Activated T-helper 2 cell treated with anti-CD3 and anti-CD28 coated beads, Interferon-gamma antibody, Interleukin-2, Interleukin-4, amounts not matched to agents 10 μg/mL and 5 μg/mL and 100 μg/mL, durations not matched to agents 14 hours and 24 hours and 36 hours (primary cell): ENCODE data around the gene MYCL. TPM values are rescaled to one million over a fixed set of nuclear protein-coding genes. Genes with fewer than 3 reads are reported as not detected.

Experiments used
- DNase-seq: peaks from one replicate; pipeline ENCODE4 v3.0.0; 2021; ENCODE audit warnings: low spot score
- H3K27ac Mint-ChIP-seq: one replicate; pipeline ENCODE4 v1.8.0; 2021; ENCODE audit warnings: mixed read lengths
- H3K27me3 Mint-ChIP-seq: one replicate; pipeline ENCODE4 v1.8.0; 2021; ENCODE audit warnings: low read depth, mixed read lengths
- H3K36me3 Mint-ChIP-seq: one replicate; pipeline ENCODE4 v1.8.0; 2021; ENCODE audit warnings: low read depth, mixed read lengths
- H3K4me1 Mint-ChIP-seq: one replicate; pipeline ENCODE4 v1.8.0; 2021; ENCODE audit warnings: low read depth, mixed read lengths
- H3K4me3 Mint-ChIP-seq: one replicate; pipeline ENCODE4 v1.8.0; 2021; ENCODE audit warnings: low read depth, mild to moderate bottlenecking, moderate library complexity, mixed read lengths
- H3K9me3 Mint-ChIP-seq: one replicate; pipeline ENCODE4 v1.8.0; 2021; ENCODE audit warnings: mixed read lengths
- intact Hi-C: fragments of 100-400 bp; cut with micrococcal nuclease; formaldehyde crosslinking; loops from one replicate; pipeline ENCODE4 v1.15.1; 2023
- total RNA-seq: library from RNA; stranded (reverse); gene quantifications from 2 replicates; pipeline ENCODE4 v1.2.3, GENCODE V29; 2022

Gene MYCL
- 0.50 and 0.57 TPM in 2 replicates for total RNA-seq

- intact Hi-C loops, result loop anchor here (1.0 to 5.0 kb wide), 4 partner anchors 19 to 86 kb away; partner anchors contain the start of genes MFSD2A and TRIT1
- H3K4me1 Mint-ChIP-seq, result peaks cover 6% of the 10 kb centered on the region
- no peaks in the 10 kb centered on the region for H3K36me3 Mint-ChIP-seq
- H3K27me3 Mint-ChIP-seq, result peaks cover 65% of the 10 kb centered on the region
- H3K9me3 Mint-ChIP-seq, result no peaks in the 10 kb centered on the region
- peak; percentile 63 for DNase-seq
- H3K4me3 Mint-ChIP-seq, result peak within 1 kb of the TSS; percentile 68
- H3K27ac Mint-ChIP-seq, result no peak within 1 kb of the TSS
These were observed at the start of gene MYCL for GRCh38 chr1:39901714-39902459. Gene MYCL, minus strand, starts transcription at chr1:39901917. Its CDS starts 483 bp downstream, at chr1:39901434.

- peaks cover 7% of the 10 kb centered on the region for H3K27me3 Mint-ChIP-seq
- no peaks in the 10 kb centered on the region for H3K9me3 Mint-ChIP-seq
- H3K36me3 Mint-ChIP-seq, result no peaks in the 10 kb centered on the region
- no peak overlapping the region for H3K4me3 Mint-ChIP-seq
- H3K27ac Mint-ChIP-seq, result no peak overlapping the region
- peaks cover 24% of the 10 kb centered on the region for H3K4me1 Mint-ChIP-seq
- DNase-seq, result no peak
- intact Hi-C loops, result no loop called here
These were observed 48.2 kb upstream of the MYCL start for GRCh38 chr1:39949891-39950290.

GRCh38 chr1:39947260-39947659, 45.5 kb upstream of the MYCL start:
- Mint-ChIP-seq H3K27ac (no peak overlapping the region), H3K4me1 (peaks cover 13% of the 10 kb centered on the region), H3K27me3 (peaks cover 5% of the 10 kb centered on the region), H3K9me3 (no peaks in the 10 kb centered on the region), H3K4me3 (no peak overlapping the region), H3K36me3 (no peaks in the 10 kb centered on the region)
- DNase-seq, result no peak
- intact Hi-C loops, result no loop called here

GRCh38 chr1:39946216-39946615, 44.5 kb upstream of the MYCL start:
- H3K4me1 Mint-ChIP-seq, result peaks cover 13% of the 10 kb centered on the region
- intact Hi-C loops, result no loop called here
- DNase-seq, result no peak
- no peak overlapping the region for H3K27ac Mint-ChIP-seq
- no peak overlapping the region for H3K4me3 Mint-ChIP-seq
- no peaks in the 10 kb centered on the region for H3K9me3 Mint-ChIP-seq
- peaks cover 9% of the 10 kb centered on the region for H3K27me3 Mint-ChIP-seq
- H3K36me3 Mint-ChIP-seq, result no peaks in the 10 kb centered on the region

DNA sequence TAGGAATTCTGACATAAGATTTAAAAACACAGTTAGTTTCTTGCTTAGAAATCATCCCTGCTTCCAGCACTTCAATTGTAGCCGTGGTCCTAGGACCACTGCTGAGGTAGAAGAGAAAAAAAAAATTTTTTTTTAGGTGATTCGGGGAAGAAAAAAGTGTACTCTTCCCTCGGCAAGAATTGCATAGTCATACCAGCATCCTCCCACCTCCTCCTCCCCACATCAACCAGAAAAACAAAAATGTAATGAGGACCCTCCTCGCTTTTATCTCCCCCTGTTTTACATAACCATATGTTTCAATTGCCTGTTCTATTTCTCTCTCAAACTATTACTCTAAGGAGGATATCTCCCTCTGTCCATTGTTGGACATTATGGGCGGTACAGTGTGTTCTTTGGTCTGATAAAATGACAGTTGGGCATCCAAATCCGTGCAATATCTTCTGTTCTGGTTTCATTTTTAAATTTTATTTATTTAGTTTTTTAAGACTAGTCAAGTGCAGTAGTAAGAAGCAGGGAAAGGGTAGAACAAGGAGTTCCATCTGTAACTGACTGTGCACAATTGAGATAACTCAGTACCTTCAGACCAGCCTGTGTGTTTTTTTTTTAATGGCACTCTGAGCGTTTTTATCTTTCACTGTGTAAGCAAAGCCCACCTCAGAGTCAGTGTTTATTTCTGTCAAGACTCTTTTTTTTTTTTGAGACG, 42.8 kb upstream of the MYCL start:
- intact Hi-C loops, result no loop called here
- Mint-ChIP-seq H3K9me3 (no peaks in the 10 kb centered on the region), H3K36me3 (no peaks in the 10 kb centered on the region), H3K4me1 (peaks cover 4% of the 10 kb centered on the region), H3K4me3 (no peak overlapping the region), H3K27ac (no peak overlapping the region), H3K27me3 (peaks cover 9% of the 10 kb centered on the region)
- DNase-seq, result no peak

GRCh38 chr1:39943471-39944290, 42.0 kb upstream of the MYCL start:
- no peaks in the 10 kb centered on the region for H3K36me3 Mint-ChIP-seq
- DNase-seq, result no peak
- H3K4me3 Mint-ChIP-seq, result no peak overlapping the region
- no peak overlapping the region for H3K27ac Mint-ChIP-seq
- no peaks in the 10 kb centered on the region for H3K9me3 Mint-ChIP-seq
- intact Hi-C loops, result no loop called here
- peaks cover 9% of the 10 kb centered on the region for H3K27me3 Mint-ChIP-seq
- H3K4me1 Mint-ChIP-seq, result peaks cover 4% of the 10 kb centered on the region

- no peak overlapping the region for H3K27ac Mint-ChIP-seq
- peaks cover 8% of the 10 kb centered on the region for H3K4me1 Mint-ChIP-seq
- no peak overlapping the region for H3K4me3 Mint-ChIP-seq
- intact Hi-C loops, result no loop called here
- H3K27me3 Mint-ChIP-seq, result peaks cover 9% of the 10 kb centered on the region
- H3K36me3 Mint-ChIP-seq, result no peaks in the 10 kb centered on the region
- no peak for DNase-seq
- H3K9me3 Mint-ChIP-seq, result no peaks in the 10 kb centered on the region
These were observed 39.5 kb upstream of the MYCL start for GRCh38 chr1:39940980-39941871.

DNA sequence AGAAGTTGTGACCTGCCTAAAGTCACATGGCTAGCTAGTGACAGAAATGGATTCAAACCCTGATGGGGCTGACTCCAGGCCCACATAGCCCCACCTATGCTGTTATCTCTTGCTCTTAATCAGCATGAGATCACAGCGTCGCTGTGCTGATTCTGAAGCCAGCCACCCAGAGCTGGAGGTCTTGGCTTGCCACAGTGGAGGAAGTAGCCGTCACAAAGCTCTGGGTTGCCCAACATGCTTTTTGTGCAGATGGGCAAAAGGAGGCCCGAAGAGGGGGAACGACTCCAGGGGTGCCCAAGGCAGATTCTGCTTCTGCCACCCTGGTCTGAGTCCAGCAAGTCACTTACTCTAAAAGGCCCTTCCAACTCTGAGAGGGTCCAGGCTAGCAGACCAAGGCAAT, 38.5 kb upstream of the MYCL start:
- H3K4me3 Mint-ChIP-seq, result no peak overlapping the region
- H3K27me3 Mint-ChIP-seq, result peaks cover 9% of the 10 kb centered on the region
- H3K4me1 Mint-ChIP-seq, result peaks cover 8% of the 10 kb centered on the region
- H3K27ac Mint-ChIP-seq, result no peak overlapping the region
- H3K9me3 Mint-ChIP-seq, result no peaks in the 10 kb centered on the region
- intact Hi-C loops, result no loop called here
- no peaks in the 10 kb centered on the region for H3K36me3 Mint-ChIP-seq
- DNase-seq, result no peak

GRCh38 chr1:39938856-39939255, 37.1 kb upstream of the MYCL start:
- intact Hi-C loops, result no loop called here
- Mint-ChIP-seq H3K9me3 (no peaks in the 10 kb centered on the region), H3K4me1 (peaks cover 4% of the 10 kb centered on the region), H3K27me3 (peaks cover 10% of the 10 kb centered on the region), H3K36me3 (no peaks in the 10 kb centered on the region), H3K27ac (no peak overlapping the region), H3K4me3 (no peak overlapping the region)
- DNase-seq, result no peak

DNA sequence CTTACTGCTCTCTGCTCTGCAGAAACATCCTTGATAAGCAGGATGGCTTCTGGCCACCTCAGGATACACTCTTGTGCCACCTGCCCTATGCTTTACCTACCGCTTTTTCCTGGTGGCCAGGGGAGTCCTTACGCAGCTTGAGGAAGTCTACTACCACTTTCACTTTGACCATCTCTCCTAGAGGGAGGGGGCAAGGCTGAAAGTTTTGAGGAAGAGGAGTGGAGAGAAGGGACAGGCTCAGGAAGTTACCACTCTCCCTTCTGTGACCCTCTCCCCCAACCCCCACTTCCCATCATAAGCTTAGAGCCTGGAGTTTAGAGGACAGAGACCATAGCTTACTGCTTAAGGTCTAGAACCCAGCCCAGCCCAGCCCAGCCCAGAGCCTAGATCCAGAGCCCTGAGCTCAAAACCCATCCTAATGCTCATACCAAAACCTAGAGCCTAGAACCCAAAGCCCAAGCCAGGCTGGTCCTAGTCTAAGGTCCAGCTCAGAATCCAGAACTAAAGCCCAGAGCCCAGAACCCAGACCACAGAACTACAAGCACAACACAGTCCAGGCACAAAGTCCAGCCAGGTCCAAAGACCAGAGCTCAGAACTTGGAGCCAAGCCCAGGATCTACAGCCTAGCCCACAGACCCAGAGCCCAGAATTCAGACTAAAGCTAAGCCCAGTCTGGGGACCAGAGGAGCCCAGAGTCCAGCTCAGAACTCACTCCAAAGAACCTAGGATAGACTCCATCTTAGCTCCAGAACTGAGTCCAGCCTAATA, 35.2 kb upstream of the MYCL start:
- Mint-ChIP-seq H3K9me3 (no peaks in the 10 kb centered on the region), H3K27ac (no peak overlapping the region)
- intact Hi-C loops, result no loop called here

GRCh38 chr1:39933956-39934941, 32.5 kb upstream of the MYCL start:
- no peaks in the 10 kb centered on the region for H3K36me3 Mint-ChIP-seq
- no peaks in the 10 kb centered on the region for H3K9me3 Mint-ChIP-seq
- H3K27ac Mint-ChIP-seq, result no peak overlapping the region
- peaks cover 8% of the 10 kb centered on the region for H3K27me3 Mint-ChIP-seq
- intact Hi-C loops, result no loop called here
- H3K4me1 Mint-ChIP-seq, result peaks cover 4% of the 10 kb centered on the region
- DNase-seq, result no peak
- no peak overlapping the region for H3K4me3 Mint-ChIP-seq

More for the DNA sequence above, 35.2 kb upstream of the MYCL start:
- Mint-ChIP-seq H3K36me3 (no peaks in the 10 kb centered on the region), H3K27me3 (peaks cover 5% of the 10 kb centered on the region), H3K4me3 (no peak overlapping the region), H3K4me1 (peaks cover 4% of the 10 kb centered on the region)
- DNase-seq, result no peak
